B cell (primary cell): ENCODE results near the gene MRPL4.

Experiments used
- CTCF ChIP-seq: fragments of 200-600 bp; IDR thresholded peaks from one replicate; pipeline ENCODE4 v1.8.0; 2022; ENCODE audit warnings: antibody characterized with exemption, mild to moderate bottlenecking
- EZH2 ChIP-seq: IDR thresholded peaks from 2 replicates; pipeline ENCODE4 v1.6.1; 2012; ENCODE audit warnings: borderline replicate concordance, low read depth, mild to moderate bottlenecking, moderate library complexity, low read length; ENCODE audit not compliant: insufficient read depth, poor library complexity, severe bottlenecking

GRCh38 chr19:10209315-10209714 lies 42.7 kb upstream of the MRPL4 start:
- TF ChIP-seq CTCF (no peak), EZH2 (no peak)
